KMS-11 (cell line): ENCODE measurements around the gene ANKRD31.

Experiments used
- H2AFZ ChIP-seq: fragments of 200-600 bp; sonication (generic); 2 replicates; pipeline ENCODE4 v1.6.1; 2016; ENCODE audit warnings: antibody characterized with exemption, mixed run types, low read depth
- H3K27ac ChIP-seq: fragments of 200-600 bp; sonication (generic); 2 replicates; pipeline ENCODE4 v1.6.1; 2016; ENCODE audit warnings: mild to moderate bottlenecking, mixed run types
- H3K27me3 ChIP-seq: fragments of 200-600 bp; sonication (generic); 2 replicates; pipeline ENCODE4 v1.6.1; 2017; ENCODE audit warnings: mild to moderate bottlenecking, low read depth, mixed run types, moderate library complexity; ENCODE audit not compliant: insufficient read depth
- H3K36me3 ChIP-seq: fragments of 200-600 bp; sonication (generic); 2 replicates; pipeline ENCODE4 v1.6.1; 2017; ENCODE audit warnings: mild to moderate bottlenecking, mixed run types; ENCODE audit not compliant: insufficient read depth
- H3K4me1 ChIP-seq: fragments of 200-600 bp; sonication (generic); 2 replicates; pipeline ENCODE4 v1.6.1; 2016; ENCODE audit warnings: mild to moderate bottlenecking, low read depth, mixed run types; ENCODE audit not compliant: poor library complexity, severe bottlenecking
- H3K4me2 ChIP-seq: fragments of 200-600 bp; sonication (generic); 2 replicates; pipeline ENCODE4 v1.7.0; 2016; ENCODE audit warnings: mild to moderate bottlenecking, mixed run types
- H3K4me3 ChIP-seq: fragments of 200-600 bp; sonication (generic); IDR thresholded peaks from 2 replicates; pipeline ENCODE4 v1.6.1; 2017; ENCODE audit warnings: low read depth, low read length, mixed read lengths; ENCODE audit not compliant: insufficient read depth
- H3K79me2 ChIP-seq: fragments of 200-600 bp; sonication (generic); 2 replicates; pipeline ENCODE4 v1.6.1; 2016; ENCODE audit warnings: low read depth, mixed run types; ENCODE audit not compliant: insufficient read depth
- H3K9ac ChIP-seq: fragments of 200-600 bp; sonication (generic); 2 replicates; pipeline ENCODE4 v1.6.1; 2016; ENCODE audit warnings: mild to moderate bottlenecking, mixed run types
- H4K20me1 ChIP-seq: fragments of 200-600 bp; sonication (generic); 2 replicates; pipeline ENCODE4 v1.6.1; 2016; ENCODE audit warnings: mild to moderate bottlenecking, mixed run types; ENCODE audit not compliant: insufficient read depth
- CTCF ChIP-seq: fragments of 200-600 bp; sonication (generic); conservative IDR thresholded peaks from 2 replicates; pipeline ENCODE4 v1.6.1; 2017; ENCODE audit warnings: low read depth, mild to moderate bottlenecking, antibody characterized with exemption, low read length, moderate library complexity, mixed read lengths

ANKRD31 gene

GRCh38 chr5:75043633-75044264, 192.9 kb downstream of the ANKRD31 start:
- no peak overlapping the region for H2AFZ ChIP-seq
- no peak for TF ChIP-seq CTCF
- no peak overlapping the region for H3K4me3 ChIP-seq
- H3K9ac ChIP-seq, result no peak overlapping the region
- H3K27ac ChIP-seq, result no peak overlapping the region
- H3K27me3 ChIP-seq, result no peaks in the 10 kb centered on the region
- H3K79me2 ChIP-seq, result no peaks in the 10 kb centered on the region
- no peaks in the 10 kb centered on the region for H4K20me1 ChIP-seq
- no peaks in the 10 kb centered on the region for H3K36me3 ChIP-seq
- peaks cover 16% of the 10 kb centered on the region for H3K4me1 ChIP-seq
- H3K4me2 ChIP-seq, result no peak overlapping the region

GRCh38 chr5:75042522-75042921, 194.2 kb downstream of the ANKRD31 start:
- Histone ChIP-seq H3K4me1 (peaks cover 5% of the 10 kb centered on the region), H2AFZ (no peak overlapping the region), H3K79me2 (no peaks in the 10 kb centered on the region), H3K4me2 (no peak overlapping the region), H3K4me3 (no peak overlapping the region), H3K9ac (no peak overlapping the region), H3K36me3 (no peaks in the 10 kb centered on the region), H3K27me3 (no peaks in the 10 kb centered on the region), H4K20me1 (no peaks in the 10 kb centered on the region), H3K27ac (no peak overlapping the region)
- no peak for TF ChIP-seq CTCF

- H3K4me1 ChIP-seq, result peaks cover 4% of the 10 kb centered on the region
- H3K9ac ChIP-seq, result no peak overlapping the region
- no peaks in the 10 kb centered on the region for H3K27me3 ChIP-seq
- H4K20me1 ChIP-seq, result no peaks in the 10 kb centered on the region
- H3K36me3 ChIP-seq, result no peaks in the 10 kb centered on the region
- H2AFZ ChIP-seq, result no peak overlapping the region
- no peaks in the 10 kb centered on the region for H3K79me2 ChIP-seq
- no peak overlapping the region for H3K4me2 ChIP-seq
- no peak overlapping the region for H3K27ac ChIP-seq
- TF ChIP-seq CTCF, result no peak
- no peak overlapping the region for H3K4me3 ChIP-seq
Measured at GRCh38 chr5:75040973-75041372, 195.7 kb downstream of the ANKRD31 start.

- Histone ChIP-seq H3K4me3 (no peak overlapping the region), H3K27ac (no peak overlapping the region), H3K79me2 (no peaks in the 10 kb centered on the region), H3K9ac (no peak overlapping the region), H4K20me1 (no peaks in the 10 kb centered on the region), H3K4me1 (no peaks in the 10 kb centered on the region), H2AFZ (no peak overlapping the region), H3K27me3 (no peaks in the 10 kb centered on the region), H3K4me2 (no peak overlapping the region), H3K36me3 (no peaks in the 10 kb centered on the region)
- no peak for TF ChIP-seq CTCF
Measured at GRCh38 chr5:75037106-75037505, 199.6 kb downstream of the ANKRD31 start.
